Astrocyte (in vitro differentiated cells and primary cell): ENCODE results near the gene HNF1B. TPM values are rescaled to one million over a fixed set of nuclear protein-coding genes. Genes with fewer than 3 reads are reported as not detected.

Source experiments
- DNase-seq: peaks from one replicate; pipeline ENCODE4 v3.0.0-alpha.2; 2010; ENCODE audit warnings: low read depth
- FAIRE-seq: peaks from 2 replicates; lab custom pipeline; 2011; peaks lifted over from hg19 to GRCh38; lab: Jason Lieb, UNC
- H2AFZ ChIP-seq: 2 replicates; pipeline ENCODE4 v1.6.0; 2012; ENCODE audit warnings: low read depth, low read length, inconsistent platforms
- H3K27ac ChIP-seq: 2 replicates; pipeline ENCODE4 v1.5.1; 2011; ENCODE audit warnings: low read depth, low read length, inconsistent platforms
- H3K27me3 ChIP-seq: 2 replicates; pipeline ENCODE4 v1.6.0; 2011; ENCODE audit warnings: low read length, inconsistent platforms; ENCODE audit not compliant: insufficient read depth
- H3K36me3 ChIP-seq: 2 replicates; pipeline ENCODE4 v1.5.1; 2011; ENCODE audit warnings: low read length, inconsistent platforms; ENCODE audit not compliant: insufficient read depth
- H3K4me1 ChIP-seq: 2 replicates; pipeline ENCODE4 v1.5.1; 2011; ENCODE audit warnings: low read length, inconsistent platforms; ENCODE audit not compliant: insufficient read depth
- H3K4me2 ChIP-seq: 2 replicates; pipeline ENCODE4 v1.6.0; 2012; ENCODE audit warnings: low read length, inconsistent platforms
- H3K4me3 ChIP-seq: 2 replicates; pipeline ENCODE4 v1.5.1; 2011; ENCODE audit warnings: low read depth, mild to moderate bottlenecking, low read length, inconsistent platforms; ENCODE audit not compliant: insufficient read depth
- H3K79me2 ChIP-seq: 2 replicates; pipeline ENCODE4 v1.6.0; 2012; ENCODE audit warnings: mild to moderate bottlenecking, low read length, inconsistent platforms; ENCODE audit not compliant: insufficient read depth
- H3K9ac ChIP-seq: 2 replicates; pipeline ENCODE4 v1.6.0; 2012; ENCODE audit warnings: mild to moderate bottlenecking, low read length, inconsistent platforms
- H3K9me3 ChIP-seq: 2 replicates; pipeline ENCODE4 v1.5.1; 2012; ENCODE audit warnings: low read depth, mild to moderate bottlenecking, low read length, inconsistent platforms; ENCODE audit not compliant: insufficient read depth
- H4K20me1 ChIP-seq: 2 replicates; pipeline ENCODE4 v1.6.0; 2012; ENCODE audit warnings: low read length, inconsistent platforms; ENCODE audit not compliant: insufficient read depth
- H3K27ac Mint-ChIP-seq: one replicate; pipeline ENCODE4 v1.8.0; 2021; ENCODE audit warnings: mild to moderate bottlenecking, mixed read lengths; ENCODE audit not compliant: unreplicated experiment
- H3K27me3 Mint-ChIP-seq: one replicate; pipeline ENCODE4 v1.8.0; 2021; ENCODE audit warnings: low read depth, mixed read lengths; ENCODE audit not compliant: unreplicated experiment
- H3K36me3 Mint-ChIP-seq: one replicate; pipeline ENCODE4 v1.8.0; 2021; ENCODE audit warnings: low read depth, mixed read lengths; ENCODE audit not compliant: unreplicated experiment
- H3K4me1 Mint-ChIP-seq: one replicate; pipeline ENCODE4 v1.8.0; 2021; ENCODE audit warnings: low read depth, mixed read lengths; ENCODE audit not compliant: unreplicated experiment
- H3K4me3 Mint-ChIP-seq: one replicate; pipeline ENCODE4 v1.8.0; 2021; ENCODE audit warnings: mild to moderate bottlenecking, moderate library complexity, mixed read lengths; ENCODE audit not compliant: unreplicated experiment
- H3K9me3 Mint-ChIP-seq: one replicate; pipeline ENCODE4 v1.8.0; 2021; ENCODE audit warnings: mild to moderate bottlenecking, mixed read lengths; ENCODE audit not compliant: unreplicated experiment
- EZH2 ChIP-seq: IDR thresholded peaks from 2 replicates; pipeline ENCODE4 v1.6.1; 2012; ENCODE audit warnings: mild to moderate bottlenecking, low read length, inconsistent platforms; ENCODE audit not compliant: insufficient read depth
- total RNA-seq: library from RNA; stranded (reverse); gene quantifications from 2 replicates; pipeline ENCODE4 v1.2.1, GENCODE V29; 2021
- TF ChIP-seq, protein P1 (sequence below): IDR thresholded peaks from 2 replicates; pipeline ENCODE4 v1.5.1; 2011; ENCODE audit warnings: low read depth, mild to moderate bottlenecking, inconsistent platforms, low read length, moderate library complexity; ENCODE audit not compliant: insufficient read depth

Gene HNF1B
- total RNA-seq, 1 donor from 2014 or later, result 15.6 TPM

DNA sequence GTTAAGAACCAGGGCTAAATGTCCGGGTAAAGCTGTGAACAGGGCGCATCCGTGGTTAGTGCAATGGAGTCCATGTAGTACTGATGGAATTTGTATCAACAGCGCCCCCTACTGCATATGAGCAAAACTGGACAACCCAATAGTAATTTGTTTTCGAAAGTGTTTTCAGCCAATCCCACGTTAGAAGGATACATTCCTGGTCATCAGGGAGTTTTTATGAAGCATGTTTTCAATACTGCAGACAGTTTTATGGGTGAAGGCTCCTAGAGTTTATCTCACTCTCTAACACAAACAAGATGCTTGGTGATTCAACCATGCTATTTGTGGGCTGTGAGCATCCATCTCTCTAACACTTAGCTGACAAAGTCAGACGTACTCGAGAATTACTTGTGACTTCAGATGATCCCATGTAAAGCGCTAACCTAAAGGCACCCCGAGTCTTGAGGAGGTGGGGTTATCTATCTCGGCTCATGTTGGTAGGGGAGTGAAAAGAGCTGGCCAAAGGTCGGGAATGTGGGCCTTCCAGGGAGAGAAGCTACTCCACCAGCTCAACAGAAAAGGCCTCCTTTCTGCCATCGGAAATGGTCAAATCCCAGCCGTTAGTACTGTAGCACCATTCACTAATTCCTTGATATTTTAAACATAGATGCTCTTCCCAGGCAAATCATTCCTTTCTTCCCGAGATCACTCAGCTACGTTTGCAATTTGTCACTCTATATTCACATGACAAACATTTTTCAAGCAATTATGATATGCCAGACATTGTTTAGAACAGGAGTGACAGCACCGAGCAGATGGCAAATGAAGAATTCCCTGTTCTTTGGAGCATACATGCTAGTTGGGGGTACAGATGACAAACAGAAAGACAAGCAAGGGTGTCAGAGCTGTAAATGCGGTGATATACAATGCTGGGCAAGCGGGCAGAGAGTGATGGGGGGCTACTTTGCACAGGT is 46.9 kb upstream of the HNF1B start:
- Histone ChIP-seq H3K27ac (no peak overlapping the region), H3K36me3 (no peaks in the 10 kb centered on the region), H3K9me3 (no peaks in the 10 kb centered on the region), H2AFZ (no peak overlapping the region), H3K27me3 (no peaks in the 10 kb centered on the region), H4K20me1 (no peaks in the 10 kb centered on the region), H3K9ac (no peak overlapping the region), H3K4me3 (no peak overlapping the region), H3K79me2 (no peaks in the 10 kb centered on the region), H3K4me2 (no peak overlapping the region), H3K4me1 (peaks cover 19% of the 10 kb centered on the region)
- H3K4me3 Mint-ChIP-seq, result no peak overlapping the region
- FAIRE-seq, result no peak
- no peaks in the 10 kb centered on the region for H3K9me3 Mint-ChIP-seq
- no peaks in the 10 kb centered on the region for H3K36me3 Mint-ChIP-seq
- no peak overlapping the region for H3K27ac Mint-ChIP-seq
- peaks cover 18% of the 10 kb centered on the region for H3K4me1 Mint-ChIP-seq
- H3K27me3 Mint-ChIP-seq, result peaks cover 6% of the 10 kb centered on the region
- DNase-seq, result no peak
- no peak for TF ChIP-seq EZH2
- TF ChIP-seq, protein P1, sequence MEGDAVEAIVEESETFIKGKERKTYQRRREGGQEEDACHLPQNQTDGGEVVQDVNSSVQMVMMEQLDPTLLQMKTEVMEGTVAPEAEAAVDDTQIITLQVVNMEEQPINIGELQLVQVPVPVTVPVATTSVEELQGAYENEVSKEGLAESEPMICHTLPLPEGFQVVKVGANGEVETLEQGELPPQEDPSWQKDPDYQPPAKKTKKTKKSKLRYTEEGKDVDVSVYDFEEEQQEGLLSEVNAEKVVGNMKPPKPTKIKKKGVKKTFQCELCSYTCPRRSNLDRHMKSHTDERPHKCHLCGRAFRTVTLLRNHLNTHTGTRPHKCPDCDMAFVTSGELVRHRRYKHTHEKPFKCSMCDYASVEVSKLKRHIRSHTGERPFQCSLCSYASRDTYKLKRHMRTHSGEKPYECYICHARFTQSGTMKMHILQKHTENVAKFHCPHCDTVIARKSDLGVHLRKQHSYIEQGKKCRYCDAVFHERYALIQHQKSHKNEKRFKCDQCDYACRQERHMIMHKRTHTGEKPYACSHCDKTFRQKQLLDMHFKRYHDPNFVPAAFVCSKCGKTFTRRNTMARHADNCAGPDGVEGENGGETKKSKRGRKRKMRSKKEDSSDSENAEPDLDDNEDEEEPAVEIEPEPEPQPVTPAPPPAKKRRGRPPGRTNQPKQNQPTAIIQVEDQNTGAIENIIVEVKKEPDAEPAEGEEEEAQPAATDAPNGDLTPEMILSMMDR, result peak; percentile 39

DNA sequence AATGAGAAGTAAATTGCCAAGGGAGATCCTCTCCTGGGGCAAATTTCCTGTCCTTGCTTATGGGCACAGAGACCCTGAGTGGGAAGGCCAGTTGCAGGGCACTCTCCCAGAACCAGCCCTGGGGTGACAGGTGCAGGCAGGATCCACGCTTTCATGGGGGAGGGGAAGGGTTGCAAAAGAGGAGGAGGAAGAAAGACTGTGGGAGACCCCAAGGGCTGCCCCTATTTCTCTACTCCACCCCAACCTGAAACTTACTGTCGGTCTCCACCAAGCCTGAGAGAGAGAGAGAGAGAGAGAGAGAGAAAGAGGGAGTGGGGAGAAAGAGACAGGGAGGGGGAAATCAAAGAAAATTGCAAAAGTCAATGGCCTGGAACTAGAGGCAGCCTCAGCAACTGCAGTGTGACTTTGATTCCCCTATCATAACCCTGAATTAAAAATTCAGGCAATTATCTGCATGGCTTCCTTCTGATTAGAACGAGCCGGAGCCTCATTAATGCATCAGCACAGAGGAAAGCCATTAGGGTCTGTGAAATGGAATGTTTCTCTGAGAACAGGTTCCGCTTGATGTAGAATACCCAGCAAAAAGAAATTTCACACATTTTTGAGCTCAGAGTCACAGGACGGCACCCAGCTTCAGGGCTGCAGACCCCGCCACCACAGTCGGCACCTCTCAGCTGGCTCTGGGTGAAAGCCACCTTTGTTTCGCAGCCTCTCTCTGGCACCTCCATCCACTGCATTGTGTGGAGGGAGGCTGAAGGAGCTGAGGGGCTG is 45.1 kb upstream of the HNF1B start:
- DNase-seq (peak; percentile 39), FAIRE-seq (no peak)
- TF ChIP-seq, protein P1, result no peak
- no peak for TF ChIP-seq EZH2
- H3K4me2 ChIP-seq, result no peak overlapping the region
- no peaks in the 10 kb centered on the region for H3K27me3 ChIP-seq
- Mint-ChIP-seq H3K27ac (no peak overlapping the region), H3K4me1 (peaks cover 21% of the 10 kb centered on the region), H3K36me3 (no peaks in the 10 kb centered on the region), H3K27me3 (peaks cover 6% of the 10 kb centered on the region), H3K4me3 (no peak overlapping the region), H3K9me3 (no peaks in the 10 kb centered on the region)
- H3K27ac ChIP-seq, result no peak overlapping the region
- H3K9ac ChIP-seq, result no peak overlapping the region
- no peaks in the 10 kb centered on the region for H3K36me3 ChIP-seq
- no peaks in the 10 kb centered on the region for H3K9me3 ChIP-seq
- no peaks in the 10 kb centered on the region for H4K20me1 ChIP-seq
- H3K4me3 ChIP-seq, result no peak overlapping the region
- H3K79me2 ChIP-seq, result no peaks in the 10 kb centered on the region
- H3K4me1 ChIP-seq, result peaks cover 21% of the 10 kb centered on the region
- H2AFZ ChIP-seq, result peak overlapping the region; percentile 13
